ENCODE results near the gene ZFP92. TPM values are rescaled to one million over a fixed set of nuclear protein-coding genes. Genes with fewer than 3 reads are reported as not detected.

The ZFP92 gene
- total and polyA plus RNA-seq, 2 of the 8 experiments (the other 6 are each of a cell fraction or from before 2014, with no cell fraction given) = 0.14 to 0.41 TPM

DNA sequence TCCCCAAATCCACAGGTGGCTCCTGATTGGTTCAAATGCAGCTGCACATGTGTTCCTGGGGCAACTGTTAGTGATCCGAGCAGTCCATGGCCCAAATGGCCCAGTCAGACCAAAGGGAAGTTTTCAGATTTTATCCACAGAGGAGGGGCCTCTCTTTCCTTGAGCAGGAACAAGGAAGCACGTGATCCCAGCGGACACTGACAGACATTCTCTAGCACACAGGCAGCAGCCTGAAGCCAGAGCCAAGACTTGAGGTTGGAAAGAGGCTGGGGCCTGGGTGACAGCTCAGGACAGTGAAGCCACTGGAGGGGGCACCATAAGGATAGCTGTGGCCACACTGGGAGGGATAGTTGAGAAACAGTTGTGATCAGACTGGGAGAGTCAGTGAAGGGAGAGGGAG, 3.5 kb upstream of the ZFP92 start:
- Histone ChIP-seq H3K27ac (ENCODE audit: low read depth, low read length) (no peak overlapping the region), H3K4me2 (ENCODE audit: insufficient read depth in 1 of 2, low read depth in 2 of 2, low read length in 2 of 2) (no peak overlapping the region), H3K9me3 (ENCODE audit: insufficient read depth in 2 of 2, low read depth in 1 of 2, low read length in 1 of 2) (no peaks in the 10 kb centered on the region), H3K9ac (replicated peaks in 1 of 4; ENCODE audit: extremely low read depth in 1 of 4, low read depth in 3 of 4, low read length in 3 of 4) (no peak overlapping the region), H2AFZ (ENCODE audit: low read length) (no peak overlapping the region), H4K20me1 (replicated peaks in 1 of 2; ENCODE audit: control insufficient read depth in 1 of 2, insufficient read depth in 2 of 2, low read length in 2 of 2) (no peaks in the 10 kb centered on the region), H4K5ac (ENCODE audit: insufficient read length, low read depth, low read length) (no peak overlapping the region), H3K56ac (replicated peaks; ENCODE audit: insufficient read length, low read depth, low read length) (no peak overlapping the region), H3K4ac (replicated peaks; ENCODE audit: insufficient read length, low read depth, low read length) (no peak overlapping the region), H4K8ac (ENCODE audit: extremely low read depth, insufficient read depth, low read length) (no peak overlapping the region), H3K14ac (ENCODE audit: insufficient read length) (no peak overlapping the region), H2BK120ac (replicated peaks; ENCODE audit: low read depth, low read length) (no peak overlapping the region), H3K27me3 (replicated peaks in 1 of 4; ENCODE audit: control insufficient read depth in 3 of 4, extremely low read depth in 1 of 4, insufficient read depth in 3 of 4, low read length in 3 of 4) (peaks cover 8 to 24% (median 16%) of the 10 kb centered on the region in 4 experiments), H3K36me3 (ENCODE audit: control insufficient read depth in 2 of 4, insufficient read depth in 4 of 4, low read length in 3 of 4) (no peaks in the 10 kb centered on the region), H3K79me2 (ENCODE audit: control insufficient read depth in 1 of 2, insufficient read depth in 2 of 2, low read length in 2 of 2) (no peaks in the 10 kb centered on the region), H2BK20ac (ENCODE audit: low read length) (no peak overlapping the region), H3K79me1 (ENCODE audit: low read depth, low read length) (no peaks in the 10 kb centered on the region), H2AK5ac (ENCODE audit: low read depth, low read length) (no peak overlapping the region), H3K4me3 (ENCODE audit: extremely low read depth in 1 of 4, insufficient read depth in 2 of 4, low read depth in 3 of 4, low read length in 4 of 4) (no peak overlapping the region), H2BK12ac (ENCODE audit: low read depth, low read length) (no peak overlapping the region), H4K91ac (replicated peaks; ENCODE audit: insufficient read length, low read length) (no peak overlapping the region), H3K23me2 (ENCODE audit: low read depth, low read length) (peaks cover 3% of the 10 kb centered on the region; the same call in 1 of the 2 replicates), H3K4me1 (replicated peaks in 1 of 4; ENCODE audit: control insufficient read depth in 3 of 4, insufficient read depth in 4 of 4, low read length in 3 of 4) (no peaks in the 10 kb centered on the region), H3K18ac (ENCODE audit: extremely low read depth, low read length) (no peak overlapping the region), H3K23ac (ENCODE audit: insufficient read length) (no peak overlapping the region), H2BK15ac (ENCODE audit: low read length) (no peak overlapping the region), H2BK5ac (ENCODE audit: low read depth, low read length) (no peak overlapping the region)
- POLR2A ChIA-PET (ENCODE audit: partially characterized antibody) = no interaction called here
- CTCF ChIA-PET (ENCODE audit: partially characterized antibody) = interaction anchor here (1.0 to 1.1 kb wide), 2 partner anchors 8 to 99 kb away, joined by 3 to 4 read pairs; no protein-coding TSS in a partner anchor
- FAIRE-seq (peak; percentile 36), DNase-seq (ENCODE audit: low read depth in 1 of 2, low spot score in 2 of 2) (no peak)
- no CpG with 5 or more reads among the region's 3 CpGs for WGBS, 2 experiments (ENCODE audit: extremely low coverage in 1 of 2, insufficient coverage in 1 of 2, insufficient read length in 1 of 2, insufficient replicate concordance in 2 of 2, low coverage in 1 of 2, low lambda C conversion rate in 2 of 2, missing lambda C conversion rate in 1 of 2)
- no peak for TF ChIP-seq TEAD4 (IDR thresholded peaks at IDR 0.05; ENCODE audit: low read depth, low read length)

All from H1 (cell line).